Cardiac ventricle fibroblast (primary cell): ENCODE measurements around the gene LIMK2. TPM values are rescaled to one million over a fixed set of nuclear protein-coding genes. Genes with fewer than 3 reads are reported as not detected.

Experiments used
- total RNA-seq: library from RNA; depleted of rRNA; stranded (reverse); fragments of >200 nt; gene quantifications from 2 replicates; pipeline ENCODE4 v1.2.3, GENCODE V29; 2015

The LIMK2 gene
- total RNA-seq = 7.8 and 11.0 TPM in 2 replicates

GRCh38 chr22:31211862-31212730 is at the start of gene LIMK2:
Gene LIMK2, plus strand, starts transcription at chr22:31212298. Its CDS starts 111 bp downstream, at chr22:31212409.

GRCh38 chr22:31292236-31292989 is 80.3 kb downstream of the LIMK2 start, which contains the start of gene PIK3IP1:
Gene PIK3IP1, minus strand, starts transcription at chr22:31292488. Its CDS starts 144 bp downstream, at chr22:31292344.

Other genes with a start within 250 kb of the LIMK2 start
- gene MORC2, start 243.5 kb upstream of the LIMK2 start, total RNA-seq = 20.7 and 22.4 TPM in 2 replicates
- gene TUG1, start 243.0 kb upstream of the LIMK2 start, total RNA-seq = 51.7 and 52.4 TPM in 2 replicates
- gene SMTN, start 131.0 kb upstream of the LIMK2 start, total RNA-seq = 29.9 and 43.5 TPM in 2 replicates
- gene SELENOM, start 104.7 kb upstream of the LIMK2 start, total RNA-seq = 577 and 641 TPM in 2 replicates
- not detected in 2 replicates for gene INPP5J, start 89.3 kb upstream of the LIMK2 start, total RNA-seq
- not detected in 2 replicates for gene PLA2G3, start 71.8 kb upstream of the LIMK2 start, total RNA-seq
- 24.1 and 24.5 TPM in 2 replicates for gene RNF185, start 52.1 kb upstream of the LIMK2 start, total RNA-seq
- gene PIK3IP1, start 80.2 kb downstream of the LIMK2 start, total RNA-seq = 19.9 and 20.3 TPM in 2 replicates
- gene PATZ1, start 134.0 kb downstream of the LIMK2 start, total RNA-seq = 11.5 and 15.7 TPM in 2 replicates
- 43.3 and 65.2 TPM in 2 replicates for gene DRG1, start 187.3 kb downstream of the LIMK2 start, total RNA-seq